GM12878 (cell line): ENCODE data around the gene ST3GAL5. TPM values are rescaled to one million over a fixed set of nuclear protein-coding genes. Genes with fewer than 3 reads are reported as not detected.
A peak's percentile ranks its signal among the peaks of the same experiment; 100 is the strongest.

Experiments used
- BCL11A ChIP-seq: IDR thresholded peaks from 2 replicates; pipeline ENCODE4 v1.6.1; 2011; ENCODE audit warnings: low read depth, low read length
- CBFB ChIP-seq: IDR thresholded peaks from 2 replicates; pipeline ENCODE4 v1.6.1; 2016; ENCODE audit warnings: antibody characterized with exemption, low read depth
- EED ChIP-seq: sonication (generic); IDR thresholded peaks from 2 replicates; pipeline ENCODE4 v1.6.1; 2016; ENCODE audit warnings: antibody characterized with exemption, low read depth
- ESRRA ChIP-seq: IDR thresholded peaks from 2 replicates; pipeline ENCODE4 v1.6.1; 2012; ENCODE audit warnings: mild to moderate bottlenecking, low read length, improper control_type of control experiment
- ETV6 ChIP-seq, 2 experiments: fragments of 450-650 bp in 1 of 2; IDR thresholded peaks in 1 of 2; conservative IDR thresholded peaks in 1 of 2; 2 replicates each; pipeline ENCODE4 v1.6.1; 2014; ENCODE audit warnings: antibody characterized with exemption in 1 of 2, borderline replicate concordance in 1 of 2, low read depth in 1 of 2, mild to moderate bottlenecking in 1 of 2, moderate library complexity in 1 of 2
- GATAD2B ChIP-seq: fragments of 450-650 bp; conservative IDR thresholded peaks from 2 replicates; pipeline ENCODE4 v1.6.1; 2017; ENCODE audit warnings: low read depth, mild to moderate bottlenecking, moderate library complexity
- HDGF ChIP-seq: fragments of 450-650 bp; IDR thresholded peaks from 2 replicates; pipeline ENCODE4 v1.6.1; 2016; ENCODE audit warnings: antibody characterized with exemption
- MLLT1 ChIP-seq: fragments of 450-650 bp; IDR thresholded peaks from 2 replicates; pipeline ENCODE4 v1.6.1; 2016; ENCODE audit warnings: mild to moderate bottlenecking
- NFYB ChIP-seq: IDR thresholded peaks from 2 replicates; pipeline ENCODE4 v1.6.1; 2011; ENCODE audit warnings: low read depth, mild to moderate bottlenecking, low read length, improper control_type of control experiment, moderate library complexity; ENCODE audit not compliant: insufficient read depth
- NR2F1 ChIP-seq: fragments of 450-650 bp; conservative IDR thresholded peaks from 2 replicates; pipeline ENCODE4 v1.6.1; 2017; ENCODE audit warnings: mild to moderate bottlenecking
- RB1 ChIP-seq: fragments of 450-650 bp; formaldehyde crosslinking; IDR thresholded peaks from 2 replicates; pipeline ENCODE4 v1.6.1; 2017; ENCODE audit warnings: mild to moderate bottlenecking, borderline replicate concordance
- RBBP5 ChIP-seq: fragments of 200-600 bp; sonication (generic); conservative IDR thresholded peaks from 2 replicates; pipeline ENCODE4 v1.6.1; 2016
- REST ChIP-seq: IDR thresholded peaks from 2 replicates; pipeline ENCODE4 v1.6.1; 2012; ENCODE audit warnings: mild to moderate bottlenecking, low read depth, low read length
- SMC3 ChIP-seq: IDR thresholded peaks from 2 replicates; pipeline ENCODE4 v1.6.1; 2011; ENCODE audit warnings: low read length, improper control_type of control experiment, borderline replicate concordance
- SPI1 ChIP-seq: IDR thresholded peaks from 2 replicates; pipeline ENCODE4 v1.6.1; 2011; ENCODE audit warnings: low read depth, mild to moderate bottlenecking, low read length, moderate library complexity, borderline replicate concordance; ENCODE audit not compliant: insufficient read depth
- SREBF1 ChIP-seq: IDR thresholded peaks from 2 replicates; pipeline ENCODE4 v1.6.1; 2012; ENCODE audit warnings: mild to moderate bottlenecking, low read length
- TCF3 ChIP-seq: IDR thresholded peaks from 2 replicates; pipeline ENCODE4 v1.6.1; 2012; ENCODE audit warnings: low read depth, mild to moderate bottlenecking, low read length, borderline replicate concordance; ENCODE audit not compliant: insufficient read depth
- WRNIP1 ChIP-seq: IDR thresholded peaks from 2 replicates; pipeline ENCODE4 v1.6.1; 2011; ENCODE audit warnings: low read depth, low read length, improper control_type of control experiment, borderline replicate concordance
- YBX1 ChIP-seq: fragments of 450-650 bp; IDR thresholded peaks from 2 replicates; pipeline ENCODE4 v1.6.1; 2016; ENCODE audit warnings: antibody characterized with exemption
- ZNF384 ChIP-seq: IDR thresholded peaks from 2 replicates; pipeline ENCODE4 v1.6.1; 2012; ENCODE audit warnings: low read depth, mild to moderate bottlenecking, low read length, improper control_type of control experiment, borderline replicate concordance
- ZNF592 ChIP-seq: fragments of 450-650 bp; IDR thresholded peaks from 2 replicates; pipeline ENCODE4 v1.6.1; 2017; ENCODE audit warnings: mild to moderate bottlenecking, moderate library complexity
- ZZZ3 ChIP-seq: IDR thresholded peaks from 2 replicates; pipeline ENCODE4 v1.6.1; 2011; ENCODE audit warnings: low read depth; ENCODE audit not compliant: control insufficient read depth, insufficient read length
- polyA plus RNA-seq, 11 experiments: library from polyadenylated mRNA; depleted of rRNA in 4 of 11; unstranded in 6 of 11; stranded (reverse) in 5 of 11; fragments of >200 nt; fragmentation: Nextera tagmentation in 4 of 11; fragmentation: Illumina TruSeq in 1 of 11; extraction: Ambion mirVana in 4 of 11; extraction: Trizol in 1 of 11; gene quantifications; 1 replicate in 1 of 11; 2 replicates in 10 of 11; pipeline versions ENCODE4 v1.2.1 to v1.2.3, GENCODE V29; 2011 to 2016; ENCODE audit warnings: inconsistent platforms in 2 of 11, missing spikeins in 2 of 11, low read depth in 1 of 11
- total RNA-seq, 4 experiments: library from RNA; depleted of rRNA in 3 of 4; stranded (reverse); fragments of >200 nt in 3 of 4; fragmentation: Illumina TruSeq in 1 of 4; extraction: Trizol in 1 of 4; gene quantifications; 2 replicates each; pipeline versions ENCODE4 v1.2.1 to v1.2.3, GENCODE V29; 2013 to 2021

ST3GAL5 gene
- total and polyA plus RNA-seq, 10 of the 15 experiments (the other 5 are each of a cell fraction or from before 2014, with no cell fraction given), result 5.2 to 60.9 (median 10.2) TPM

GRCh38 chr2:85851253-85852151 lies 37.3 kb downstream of the ST3GAL5 start (continued):
- no peak for TF ChIP-seq ESRRA
- no peak for TF ChIP-seq SREBF1
- no peak for TF ChIP-seq REST
- TF ChIP-seq EED, result peak; percentile 41; the same call in 1 of the 2 replicates
- TF ChIP-seq MLLT1, result no peak
- no peak for TF ChIP-seq ZNF592
- no peak for TF ChIP-seq RBBP5
- TF ChIP-seq SMC3, result no peak
- TF ChIP-seq ZNF384, result no peak
- TF ChIP-seq RB1, result no peak
- no peak for TF ChIP-seq CBFB
- no peak for TF ChIP-seq NR2F1
- TF ChIP-seq NFYB, result no peak
- TF ChIP-seq ZZZ3, result no peak
- TF ChIP-seq HDGF, result no peak
- TF ChIP-seq BCL11A, result no peak
- peak; percentile 14; the same call in 1 of the 2 replicates for TF ChIP-seq SPI1
- TF ChIP-seq ETV6 (conservative IDR thresholded peaks at IDR 0.05 in 1 of 2, IDR thresholded peaks at IDR 0.05 in 1 of 2; ENCODE audit: borderline replicate concordance in 1 of 2, low read depth in 1 of 2), result no peak
- TF ChIP-seq TCF3, result no peak
- TF ChIP-seq YBX1, result no peak
- no peak for TF ChIP-seq WRNIP1
- TF ChIP-seq GATAD2B, result no peak
